Neural cell (in vitro differentiated cells): ENCODE data around the gene IP6K1. TPM values are rescaled to one million over a fixed set of nuclear protein-coding genes. Genes with fewer than 3 reads are reported as not detected.
"Not testable (repeated sequence)": the region's sequence is repeated elsewhere in the genome, so short reads cannot be mapped to it uniquely, and the experiment has no call there.

Experiments used
- H2AFZ ChIP-seq: fragments of 200-600, 300-800 bp; sonication (generic), shearing (Covaris generic); 2 replicates; pipeline ENCODE4 v1.6.0; 2014; ENCODE audit warnings: low read depth, mild to moderate bottlenecking, antibody characterized with exemption, low read length, moderate library complexity
- H3F3A ChIP-seq: fragments of 200-600 bp; shearing (Covaris generic); 2 replicates; pipeline ENCODE4 v1.6.1; 2016; ENCODE audit warnings: mild to moderate bottlenecking, moderate library complexity, mixed read lengths, antibody characterized with exemption, low read length; ENCODE audit not compliant: insufficient read depth, poor library complexity, severe bottlenecking
- H3K27ac ChIP-seq: fragments of 200-600, 300-800 bp; sonication (generic), shearing (Covaris generic); 2 replicates; pipeline ENCODE4 v1.5.1; 2014; ENCODE audit warnings: mild to moderate bottlenecking, low read length, moderate library complexity
- H3K27me3 ChIP-seq: fragments of 300-800, 200-600 bp; sonication (generic), shearing (Covaris generic); 2 replicates; pipeline ENCODE4 v1.6.0; 2014; ENCODE audit warnings: mild to moderate bottlenecking, low read depth, low read length, moderate library complexity; ENCODE audit not compliant: insufficient read depth
- H3K36me3 ChIP-seq: fragments of 300-800, 200-600 bp; sonication (generic), shearing (Covaris generic); 2 replicates; pipeline ENCODE4 v1.5.1; 2014; ENCODE audit warnings: mild to moderate bottlenecking, antibody characterized with exemption, low read length, moderate library complexity; ENCODE audit not compliant: insufficient read depth
- H3K4me2 ChIP-seq: fragments of 300-800, 200-600 bp; sonication (generic), shearing (Covaris generic); 2 replicates; pipeline ENCODE4 v1.6.0; 2014; ENCODE audit warnings: mild to moderate bottlenecking, low read length
- H3K4me3 ChIP-seq: fragments of 300-800, 200-600 bp; sonication (generic), shearing (Covaris generic); 2 replicates; pipeline ENCODE4 v1.5.1; 2014; ENCODE audit warnings: mild to moderate bottlenecking, low read length, moderate library complexity
- H3K79me2 ChIP-seq: fragments of 200-600 bp; shearing (Covaris generic); replicated peaks from 2 replicates; pipeline ENCODE4 v1.6.0; 2014; ENCODE audit warnings: mild to moderate bottlenecking, low read length, moderate library complexity; ENCODE audit not compliant: insufficient read depth
- H3K9ac ChIP-seq: fragments of 300-800, 200-600 bp; sonication (generic), shearing (Covaris generic); 2 replicates; pipeline ENCODE4 v1.6.1; 2016; ENCODE audit warnings: mild to moderate bottlenecking, low read length, mixed read lengths
- H3K9me2 ChIP-seq: fragments of 200-600 bp; shearing (Covaris generic); 2 replicates; pipeline ENCODE4 v1.6.1; 2016; ENCODE audit warnings: mild to moderate bottlenecking, low read length, mixed read lengths; ENCODE audit not compliant: insufficient read depth
- H3K9me3 ChIP-seq: fragments of 200-600, 300-800 bp; sonication (generic), shearing (Covaris generic); 2 replicates; pipeline ENCODE4 v1.6.1; 2016; ENCODE audit warnings: mild to moderate bottlenecking, mixed run types, low read length, moderate library complexity, mixed read lengths
- H4K20me1 ChIP-seq: fragments of 200-600 bp; shearing (Covaris generic); 2 replicates; pipeline ENCODE4 v1.6.1; 2016; ENCODE audit warnings: mild to moderate bottlenecking, mixed run types; ENCODE audit not compliant: insufficient read depth
- CTCF ChIP-seq: fragments of 450-650 bp; IDR thresholded peaks from 2 replicates; pipeline ENCODE4 v1.5.1; 2014; ENCODE audit warnings: antibody characterized with exemption, mild to moderate bottlenecking, moderate library complexity; ENCODE audit not compliant: poor library complexity, severe bottlenecking
- EP300 ChIP-seq: fragments of 450-650 bp; conservative IDR thresholded peaks from 2 replicates; pipeline ENCODE4 v1.6.1; 2014; ENCODE audit warnings: antibody characterized with exemption, mild to moderate bottlenecking, moderate library complexity; ENCODE audit not compliant: poor library complexity, severe bottlenecking
- EZH2 ChIP-seq: fragments of 200-600, 300-800 bp; shearing (Covaris generic), sonication (generic); IDR thresholded peaks from 2 replicates; pipeline ENCODE4 v1.6.1; 2014; ENCODE audit warnings: antibody characterized with exemption, low read length, borderline replicate concordance, mild to moderate bottlenecking; ENCODE audit not compliant: insufficient read depth, poor library complexity, severe bottlenecking
- MXI1 ChIP-seq: fragments of 450-650 bp; conservative IDR thresholded peaks from 2 replicates; pipeline ENCODE4 v1.6.1; 2014; ENCODE audit warnings: antibody characterized with exemption, mild to moderate bottlenecking; ENCODE audit not compliant: poor library complexity, severe bottlenecking
- POLR2AphosphoS5 ChIP-seq: IDR thresholded peaks from 2 replicates; pipeline ENCODE4 v1.6.1; 2012
- RAD21 ChIP-seq: fragments of 450-650 bp; conservative IDR thresholded peaks from 2 replicates; pipeline ENCODE4 v1.6.1; 2014; ENCODE audit warnings: antibody characterized with exemption, mild to moderate bottlenecking, moderate library complexity
- REST ChIP-seq: IDR thresholded peaks from 2 replicates; pipeline ENCODE4 v1.6.1; 2012; ENCODE audit warnings: borderline replicate concordance
- SMC3 ChIP-seq: fragments of 450-650 bp; conservative IDR thresholded peaks from 2 replicates; pipeline ENCODE4 v1.6.1; 2014; ENCODE audit warnings: antibody characterized with exemption, mild to moderate bottlenecking, moderate library complexity; ENCODE audit not compliant: poor library complexity
- TAF1 ChIP-seq: IDR thresholded peaks from 2 replicates; pipeline ENCODE4 v1.6.1; 2012; ENCODE audit warnings: low read depth
- polyA plus RNA-seq: library from polyadenylated mRNA; depleted of rRNA; stranded (reverse); fragments of >200 nt; gene quantifications from 2 replicates; pipeline ENCODE4 v1.2.3, GENCODE V29; 2014

IP6K1 gene
- polyA plus RNA-seq, 1 donor from 2014 or later, result 52.7 TPM

GRCh38 chr3:49751501-49751900 is 34.8 kb downstream of the IP6K1 start:
- H3K9ac ChIP-seq, result no peak overlapping the region
- no peaks in the 10 kb centered on the region for H3K9me2 ChIP-seq
- no peak overlapping the region for H2AFZ ChIP-seq
- TF ChIP-seq CTCF (no peak), TAF1 (no peak), SMC3 (no peak), POLR2AphosphoS5 (no peak), REST (no peak), EP300 (no peak), MXI1 (no peak)
- no peaks in the 10 kb centered on the region for H3K9me3 ChIP-seq
- H3K27me3 ChIP-seq, result no peaks in the 10 kb centered on the region
- H3K4me3 ChIP-seq, result no peak overlapping the region
- H3F3A ChIP-seq, result no peaks in the 10 kb centered on the region
- H3K27ac ChIP-seq, result no peak overlapping the region
- H3K36me3 ChIP-seq, result no peaks in the 10 kb centered on the region
- no peaks in the 10 kb centered on the region for H4K20me1 ChIP-seq
- H3K79me2 ChIP-seq, result peaks cover 50% of the 10 kb centered on the region
- no peak overlapping the region for H3K4me2 ChIP-seq

- Histone ChIP-seq H3K9me3 (no peaks in the 10 kb centered on the region), H3K9me2 (no peaks in the 10 kb centered on the region), H3K9ac (no peak overlapping the region), H3K4me2 (no peak overlapping the region), H3K79me2 (peaks cover 38% of the 10 kb centered on the region), H3K27me3 (no peaks in the 10 kb centered on the region), H4K20me1 (no peaks in the 10 kb centered on the region), H3F3A (no peaks in the 10 kb centered on the region), H3K4me3 (no peak overlapping the region), H3K27ac (no peak overlapping the region), H3K36me3 (no peaks in the 10 kb centered on the region), H2AFZ (no peak overlapping the region)
- no peak for TF ChIP-seq EZH2
- TF ChIP-seq RAD21, result no peak
- TF ChIP-seq SMC3, result no peak
- TF ChIP-seq CTCF, result no peak
- TF ChIP-seq EP300, result no peak
- no peak for TF ChIP-seq REST
- no peak for TF ChIP-seq POLR2AphosphoS5
- no peak for TF ChIP-seq MXI1
- no peak for TF ChIP-seq TAF1
Measured at GRCh38 chr3:49750056-49750455, 36.3 kb downstream of the IP6K1 start.

GRCh38 chr3:49748874-49749273 is 37.5 kb downstream of the IP6K1 start:
- H4K20me1 ChIP-seq, H3K4me2 ChIP-seq, H3K4me3 ChIP-seq, H3K27me3 ChIP-seq, H3F3A ChIP-seq, H3K9ac ChIP-seq, H3K9me3 ChIP-seq, H3K36me3 ChIP-seq, H2AFZ ChIP-seq, H3K9me2 ChIP-seq, H3K27ac ChIP-seq: not testable (repeated sequence)
- peaks cover 30% of the 10 kb centered on the region for H3K79me2 ChIP-seq
